ENCODE measurements around the gene TNIP1. TPM values are rescaled to one million over a fixed set of nuclear protein-coding genes. Genes with fewer than 3 reads are reported as not detected.

TNIP1 gene
- total and polyA plus RNA-seq, 3 donors from 2014 or later, result 43.5 to 58.3 (median 48.4) TPM

DNA sequence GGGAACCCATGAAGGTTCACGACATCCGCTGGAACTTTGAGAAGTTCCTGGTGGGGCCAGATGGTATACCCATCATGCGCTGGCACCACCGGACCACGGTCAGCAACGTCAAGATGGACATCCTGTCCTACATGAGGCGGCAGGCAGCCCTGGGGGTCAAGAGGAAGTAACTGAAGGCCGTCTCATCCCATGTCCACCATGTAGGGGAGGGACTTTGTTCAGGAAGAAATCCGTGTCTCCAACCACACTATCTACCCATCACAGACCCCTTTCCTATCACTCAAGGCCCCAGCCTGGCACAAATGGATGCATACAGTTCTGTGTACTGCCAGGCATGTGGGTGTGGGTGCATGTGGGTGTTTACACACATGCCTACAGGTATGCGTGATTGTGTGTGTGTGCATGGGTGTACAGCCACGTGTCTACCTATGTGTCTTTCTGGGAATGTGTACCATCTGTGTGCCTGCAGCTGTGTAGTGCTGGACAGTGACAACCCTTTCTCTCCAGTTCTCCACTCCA lies 52.8 kb downstream of the TNIP1 start:
- no peaks in the 10 kb centered on the region for H3K36me3 ChIP-seq (ENCODE audit: low read depth, missing control alignments)
- no peaks in the 10 kb centered on the region for H3K27me3 ChIP-seq
- WGBS, 2 donors, result 92% methylated on average over 11 of the region's 11 CpGs
- TF ChIP-seq POLR2A (IDR thresholded peaks at IDR 0.05), result no peak
- TF ChIP-seq, protein P1, sequence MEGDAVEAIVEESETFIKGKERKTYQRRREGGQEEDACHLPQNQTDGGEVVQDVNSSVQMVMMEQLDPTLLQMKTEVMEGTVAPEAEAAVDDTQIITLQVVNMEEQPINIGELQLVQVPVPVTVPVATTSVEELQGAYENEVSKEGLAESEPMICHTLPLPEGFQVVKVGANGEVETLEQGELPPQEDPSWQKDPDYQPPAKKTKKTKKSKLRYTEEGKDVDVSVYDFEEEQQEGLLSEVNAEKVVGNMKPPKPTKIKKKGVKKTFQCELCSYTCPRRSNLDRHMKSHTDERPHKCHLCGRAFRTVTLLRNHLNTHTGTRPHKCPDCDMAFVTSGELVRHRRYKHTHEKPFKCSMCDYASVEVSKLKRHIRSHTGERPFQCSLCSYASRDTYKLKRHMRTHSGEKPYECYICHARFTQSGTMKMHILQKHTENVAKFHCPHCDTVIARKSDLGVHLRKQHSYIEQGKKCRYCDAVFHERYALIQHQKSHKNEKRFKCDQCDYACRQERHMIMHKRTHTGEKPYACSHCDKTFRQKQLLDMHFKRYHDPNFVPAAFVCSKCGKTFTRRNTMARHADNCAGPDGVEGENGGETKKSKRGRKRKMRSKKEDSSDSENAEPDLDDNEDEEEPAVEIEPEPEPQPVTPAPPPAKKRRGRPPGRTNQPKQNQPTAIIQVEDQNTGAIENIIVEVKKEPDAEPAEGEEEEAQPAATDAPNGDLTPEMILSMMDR (IDR thresholded peaks at IDR 0.05), result no peak
- H3K27ac ChIP-seq, result no peak overlapping the region
- no peak for DNase-seq
- no peaks in the 10 kb centered on the region for H3K9me3 ChIP-seq
- intact Hi-C loops (cut with DNase I; ENCODE audit: low total_unique reads), result no loop called here
- H3K4me3 ChIP-seq, result no peak overlapping the region
- H3K4me1 ChIP-seq, result peaks cover 31% of the 10 kb centered on the region

- DNase-seq, result peak; percentile 80
- Histone ChIP-seq H3K27ac (peak overlapping the region; percentile 28 to 55), H3K9me3 (no peaks in the 10 kb centered on the region), H3K36me3 (ENCODE audit: low read depth, missing control alignments) (no peaks in the 10 kb centered on the region), H3K4me1 (peaks cover 40% of the 10 kb centered on the region), H3K27me3 (no peaks in the 10 kb centered on the region), H3K4me3 (no peak overlapping the region)
- WGBS, 2 donors, result 19 to 51% methylated on average over 7 of the region's 7 CpGs
- intact Hi-C loops (cut with DNase I; ENCODE audit: low total_unique reads), result no loop called here
- TF ChIP-seq, protein P1 (IDR thresholded peaks at IDR 0.05), result no peak
- TF ChIP-seq POLR2A (IDR thresholded peaks at IDR 0.05), result no peak
Observed at GRCh38 chr5:151026679-151027078, 54.2 kb downstream of the TNIP1 start.

DNA sequence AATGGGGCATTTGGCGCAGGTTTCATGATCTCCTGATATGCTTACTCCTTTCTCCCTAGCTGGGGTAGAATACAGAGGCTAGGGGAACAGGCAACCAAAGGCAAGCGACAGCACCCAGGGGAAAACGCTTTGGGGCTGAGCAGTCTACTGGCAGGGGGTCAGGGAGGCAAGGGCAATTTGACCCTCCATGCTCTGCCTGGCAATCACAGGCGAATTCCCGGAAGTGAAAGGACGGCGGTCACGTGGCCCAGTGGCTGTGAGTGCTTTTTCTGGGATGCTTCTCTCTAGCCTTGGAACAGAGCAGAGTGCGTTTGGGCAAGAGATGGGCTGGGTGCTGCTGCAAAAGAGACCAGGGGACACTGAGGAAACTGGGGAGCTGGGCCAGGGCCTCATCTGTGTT lies 54.7 kb downstream of the TNIP1 start:
- no peak for DNase-seq
- 78 to 84% methylated on average over 9 of the region's 9 CpGs for WGBS, 2 donors
- Histone ChIP-seq H3K4me1 (peaks cover 45% of the 10 kb centered on the region), H3K27me3 (no peaks in the 10 kb centered on the region), H3K27ac (peak overlapping the region; percentile 28 to 55), H3K36me3 (ENCODE audit: low read depth, missing control alignments) (no peaks in the 10 kb centered on the region), H3K4me3 (no peak overlapping the region), H3K9me3 (no peaks in the 10 kb centered on the region)
- intact Hi-C loops (cut with DNase I; ENCODE audit: low total_unique reads), result no loop called here
- TF ChIP-seq, protein P1 (IDR thresholded peaks at IDR 0.05), result no peak

GRCh38 chr5:151025250-151025606 lies 55.6 kb downstream of the TNIP1 start:
- Histone ChIP-seq H3K27ac (peak overlapping the region in 1 of 2 donors; percentile 85), H3K4me3 (no peak overlapping the region), H3K27me3 (no peaks in the 10 kb centered on the region), H3K4me1 (peaks cover 50% of the 10 kb centered on the region), H3K36me3 (ENCODE audit: low read depth, missing control alignments) (no peaks in the 10 kb centered on the region), H3K9me3 (no peaks in the 10 kb centered on the region)
- TF ChIP-seq POLR2A (IDR thresholded peaks at IDR 0.05), result no peak
- TF ChIP-seq, protein P1 (IDR thresholded peaks at IDR 0.05), result no peak
- intact Hi-C loops (cut with DNase I; ENCODE audit: low total_unique reads), result no loop called here
- WGBS, 2 donors, result 93 to 95% methylated on average over 7 of the region's 7 CpGs
- DNase-seq, result no peak

All from testis (tissue), 3 donors.